Astrocyte of the spinal cord (primary cell): ENCODE results near the gene APH1A.
"Not testable (repeated sequence)": the region's sequence is repeated elsewhere in the genome, so short reads cannot be mapped to it uniquely, and the experiment has no call there.

Experiments used
- DNase-seq: peaks from one replicate; pipeline ENCODE4 v3.0.0; 2011; ENCODE audit warnings: low read depth, low spot score
- H3K4me3 ChIP-seq: 2 replicates; pipeline ENCODE4 v1.5.1; 2011; ENCODE audit warnings: low read depth, mild to moderate bottlenecking, low read length, moderate library complexity
- CTCF ChIP-seq: IDR thresholded peaks from 2 replicates; pipeline ENCODE4 v1.5.1; 2012; ENCODE audit warnings: low read depth, mild to moderate bottlenecking, low read length, inconsistent platforms
- in situ Hi-C: cut with HindIII; loops from 2 replicates; pipeline ENCODE4 v1.10.0; 2017; ENCODE audit warnings: low sequenced_read_pairs

APH1A gene

GRCh38 chr1:150234309-150234565 is 34.6 kb downstream of the APH1A start:
- TF ChIP-seq CTCF, result no peak
- H3K4me3 ChIP-seq, result peak overlapping the region; percentile 74
- DNase-seq, result no peak
- in situ Hi-C loops, result no loop called here

GRCh38 chr1:150233359-150234308 is 35.2 kb downstream of the APH1A start:
- peak; percentile 22 for DNase-seq
- in situ Hi-C loops, result no loop called here
- no peak for TF ChIP-seq CTCF

GRCh38 chr1:150232921-150233320 is 35.9 kb downstream of the APH1A start:
- H3K4me3 ChIP-seq, in situ Hi-C loops, DNase-seq: not testable (repeated sequence)

More at GRCh38 chr1:150233359-150234308, 35.2 kb downstream of the APH1A start:
- peak overlapping the region; percentile 74 for H3K4me3 ChIP-seq

- DNase-seq, H3K4me3 ChIP-seq, in situ Hi-C loops: not testable (repeated sequence)
Observed at GRCh38 chr1:150228246-150228645, 40.6 kb downstream of the APH1A start.

GRCh38 chr1:150227228-150227627 is 41.6 kb downstream of the APH1A start:
- in situ Hi-C loops, result no loop called here
- H3K4me3 ChIP-seq, result no peak overlapping the region
- no peak for TF ChIP-seq CTCF
- no peak for DNase-seq

- in situ Hi-C loops, result no loop called here
- H3K4me3 ChIP-seq, result no peak overlapping the region
- TF ChIP-seq CTCF, result no peak
- no peak for DNase-seq
Observed at GRCh38 chr1:150226486-150226885, 42.3 kb downstream of the APH1A start.

GRCh38 chr1:150225546-150225945 is 43.3 kb downstream of the APH1A start:
- TF ChIP-seq CTCF, result no peak
- no peak overlapping the region for H3K4me3 ChIP-seq
- in situ Hi-C loops, result no loop called here
- DNase-seq, result no peak
